RWPE2 (cell line): Measurements from ENCODE around the gene ESR1.

Experiments used
- ATAC-seq: fragments of 200-7000 bp; cut with Tn5 transposase; 3 replicates; pipeline ENCODE4 v1.9.1; 2021; ENCODE audit warnings: low read depth
- DNase-seq: peaks from one replicate; pipeline ENCODE4 v3.0.0-alpha.2; 2020; ENCODE audit warnings: low spot score
- H3K27ac ChIP-seq: fragments of 450-650 bp; 2 replicates; pipeline ENCODE4 v1.5.1; 2017; ENCODE audit warnings: mild to moderate bottlenecking; ENCODE audit not compliant: poor library complexity, severe bottlenecking
- H3K27me3 ChIP-seq: fragments of 250-450 bp; sonication (Bioruptor Pico); 2 replicates; pipeline ENCODE4 v1.5.1; 2021; ENCODE audit warnings: mild to moderate bottlenecking, moderate library complexity; ENCODE audit not compliant: insufficient read depth, poor library complexity, severe bottlenecking
- H3K36me3 ChIP-seq: fragments of 250-450 bp; sonication (Bioruptor Pico); 2 replicates; pipeline ENCODE4 v1.5.1; 2020; ENCODE audit warnings: low read depth, mild to moderate bottlenecking, moderate library complexity
- H3K4me1 ChIP-seq: fragments of 250-450 bp; sonication (Bioruptor Pico); 2 replicates; pipeline ENCODE4 v1.5.1; 2021; ENCODE audit warnings: mild to moderate bottlenecking, moderate library complexity; ENCODE audit not compliant: insufficient read depth, poor library complexity, severe bottlenecking
- H3K4me3 ChIP-seq: fragments of 250-450 bp; sonication (Bioruptor Pico); 2 replicates; pipeline ENCODE4 v1.5.1; 2021; ENCODE audit warnings: mild to moderate bottlenecking, moderate library complexity; ENCODE audit not compliant: severe bottlenecking
- H3K9me3 ChIP-seq: fragments of 250-450 bp; sonication (Bioruptor Pico); 2 replicates; pipeline ENCODE4 v1.5.1; 2021; ENCODE audit warnings: mild to moderate bottlenecking, moderate library complexity; ENCODE audit not compliant: severe bottlenecking
- TF ChIP-seq, protein P1 (sequence below): fragments of 450-650 bp; IDR thresholded peaks from one replicate; pipeline ENCODE4 v1.5.1; 2017; ENCODE audit warnings: mild to moderate bottlenecking, moderate library complexity; ENCODE audit not compliant: poor library complexity, severe bottlenecking

ESR1 gene

GRCh38 chr6:152048921-152049320, 241.4 kb downstream of the ESR1 start:
- Histone ChIP-seq H3K27me3 (no peaks in the 10 kb centered on the region), H3K4me3 (no peak overlapping the region), H3K36me3 (no peaks in the 10 kb centered on the region), H3K9me3 (no peaks in the 10 kb centered on the region), H3K4me1 (peaks cover 8% of the 10 kb centered on the region), H3K27ac (no peak overlapping the region)
- no peak for ATAC-seq
- DNase-seq: no peak
- TF ChIP-seq, protein P1, sequence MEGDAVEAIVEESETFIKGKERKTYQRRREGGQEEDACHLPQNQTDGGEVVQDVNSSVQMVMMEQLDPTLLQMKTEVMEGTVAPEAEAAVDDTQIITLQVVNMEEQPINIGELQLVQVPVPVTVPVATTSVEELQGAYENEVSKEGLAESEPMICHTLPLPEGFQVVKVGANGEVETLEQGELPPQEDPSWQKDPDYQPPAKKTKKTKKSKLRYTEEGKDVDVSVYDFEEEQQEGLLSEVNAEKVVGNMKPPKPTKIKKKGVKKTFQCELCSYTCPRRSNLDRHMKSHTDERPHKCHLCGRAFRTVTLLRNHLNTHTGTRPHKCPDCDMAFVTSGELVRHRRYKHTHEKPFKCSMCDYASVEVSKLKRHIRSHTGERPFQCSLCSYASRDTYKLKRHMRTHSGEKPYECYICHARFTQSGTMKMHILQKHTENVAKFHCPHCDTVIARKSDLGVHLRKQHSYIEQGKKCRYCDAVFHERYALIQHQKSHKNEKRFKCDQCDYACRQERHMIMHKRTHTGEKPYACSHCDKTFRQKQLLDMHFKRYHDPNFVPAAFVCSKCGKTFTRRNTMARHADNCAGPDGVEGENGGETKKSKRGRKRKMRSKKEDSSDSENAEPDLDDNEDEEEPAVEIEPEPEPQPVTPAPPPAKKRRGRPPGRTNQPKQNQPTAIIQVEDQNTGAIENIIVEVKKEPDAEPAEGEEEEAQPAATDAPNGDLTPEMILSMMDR: no peak

DNA sequence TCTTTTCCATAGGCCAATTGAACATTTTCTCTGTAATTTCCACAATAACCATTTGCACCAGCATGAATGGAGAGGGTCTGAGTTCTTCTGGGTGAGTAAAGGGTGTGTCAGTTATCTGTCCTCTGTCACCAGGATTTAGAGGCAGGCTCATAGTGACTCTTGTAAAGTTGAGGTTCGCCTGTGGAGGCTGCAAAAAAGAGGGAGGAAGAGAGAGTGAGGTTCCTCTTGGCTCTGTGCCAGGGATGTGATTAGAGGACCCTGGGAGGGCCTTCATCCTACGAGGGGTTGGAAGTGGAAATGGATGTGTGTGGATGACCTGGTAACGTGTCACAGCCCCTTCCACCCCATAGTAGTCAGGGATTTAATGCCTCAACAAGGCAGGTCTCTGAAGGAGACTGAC, 242.0 kb downstream of the ESR1 start:
- H3K9me3 ChIP-seq: no peaks in the 10 kb centered on the region
- TF ChIP-seq, protein P1: no peak
- no peaks in the 10 kb centered on the region for H3K36me3 ChIP-seq
- H3K4me3 ChIP-seq: no peak overlapping the region
- DNase-seq (no peak), ATAC-seq (no peak)
- peaks cover 14% of the 10 kb centered on the region for H3K4me1 ChIP-seq
- H3K27me3 ChIP-seq: no peaks in the 10 kb centered on the region
- no peak overlapping the region for H3K27ac ChIP-seq

DNA sequence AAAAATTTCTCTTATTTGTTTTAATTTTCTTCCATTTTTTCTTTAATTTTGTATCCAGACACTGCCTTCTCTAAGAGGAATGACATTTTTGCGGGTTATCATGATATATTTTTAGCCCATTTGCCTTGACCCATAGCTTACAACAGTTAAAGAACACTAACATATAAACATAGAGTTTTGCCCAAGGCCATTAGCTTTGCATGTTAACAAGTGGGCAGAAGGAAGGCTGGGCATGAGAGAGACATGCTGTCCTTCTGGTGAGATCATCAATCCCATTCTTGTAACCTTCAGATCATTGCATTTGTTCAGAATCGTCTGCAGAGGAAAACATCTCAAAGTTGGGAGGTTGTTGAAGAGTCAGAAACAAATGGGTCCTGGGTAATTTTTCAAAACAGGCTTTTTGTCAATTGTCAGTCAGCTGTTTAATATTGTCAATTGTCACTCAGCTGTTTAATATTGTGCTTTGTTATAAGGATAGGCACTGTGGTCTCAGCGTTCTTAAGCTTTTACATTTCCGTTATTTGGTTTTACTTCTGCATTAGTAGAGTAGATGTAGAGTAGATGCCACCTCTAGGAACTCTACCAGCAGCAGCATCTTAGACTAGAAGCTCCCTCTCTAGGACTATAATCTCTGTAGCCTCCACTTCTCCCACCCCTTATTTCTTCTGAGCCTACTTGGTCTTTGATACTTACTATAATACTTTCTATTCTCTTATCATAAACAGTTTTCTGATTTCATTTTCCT, 243.1 kb downstream of the ESR1 start:
- Histone ChIP-seq H3K4me3 (no peak overlapping the region), H3K4me1 (peaks cover 21% of the 10 kb centered on the region), H3K36me3 (no peaks in the 10 kb centered on the region), H3K27me3 (no peaks in the 10 kb centered on the region), H3K9me3 (peaks cover 5% of the 10 kb centered on the region), H3K27ac (no peak overlapping the region)
- ATAC-seq (no peak), DNase-seq (no peak)
- TF ChIP-seq, protein P1: no peak

- TF ChIP-seq, protein P1: no peak
- Histone ChIP-seq H3K36me3 (no peaks in the 10 kb centered on the region), H3K4me1 (peaks cover 21% of the 10 kb centered on the region), H3K27ac (no peak overlapping the region), H3K9me3 (peaks cover 8% of the 10 kb centered on the region), H3K4me3 (no peak overlapping the region), H3K27me3 (no peaks in the 10 kb centered on the region)
- no peak for ATAC-seq
- DNase-seq: no peak
Measured at GRCh38 chr6:152052061-152052460, 244.6 kb downstream of the ESR1 start.

GRCh38 chr6:152053332-152053731, 245.8 kb downstream of the ESR1 start:
- TF ChIP-seq, protein P1: no peak

More at GRCh38 chr6:152053332-152053731, 245.8 kb downstream of the ESR1 start:
- Histone ChIP-seq H3K27ac (peak overlapping the region; percentile 85), H3K36me3 (no peaks in the 10 kb centered on the region), H3K9me3 (peaks cover 8% of the 10 kb centered on the region), H3K27me3 (no peaks in the 10 kb centered on the region), H3K4me3 (no peak overlapping the region), H3K4me1 (peaks cover 21% of the 10 kb centered on the region)
- DNase-seq (no peak), ATAC-seq (no peak)
